H1 (cell line): Measurements from ENCODE around the gene COQ5. TPM values are rescaled to one million over a fixed set of nuclear protein-coding genes. Genes with fewer than 3 reads are reported as not detected.
A peak's percentile ranks its signal among the peaks of the same experiment; 100 is the strongest.

Source experiments
- CBX5 ChIP-seq: fragments of 300-800, 300-1000 bp; sonication (generic); IDR thresholded peaks from 2 replicates; pipeline ENCODE4 v1.7.1; 2016; ENCODE audit warnings: antibody characterized with exemption, low read length, low read depth
- NANOG ChIP-seq: IDR thresholded peaks from 2 replicates; pipeline ENCODE4 v1.6.1; 2011; ENCODE audit warnings: low read length, low read depth, mild to moderate bottlenecking, inconsistent platforms; ENCODE audit not compliant: insufficient read depth, poor library complexity, severe bottlenecking
- RAD21 ChIP-seq, 2 experiments: IDR thresholded peaks in 1 of 2; conservative IDR thresholded peaks in 1 of 2; 2 replicates each; pipeline ENCODE4 v1.6.1; 2011; ENCODE audit warnings: low read depth in 2 of 2, low read length in 2 of 2, improper control_type of control experiment in 1 of 2, inconsistent platforms in 1 of 2, mild to moderate bottlenecking in 1 of 2, moderate library complexity in 1 of 2
- SAP30 ChIP-seq: fragments of 300-600 bp; sonication (generic); IDR thresholded peaks from 2 replicates; pipeline ENCODE4 v1.7.1; 2012; ENCODE audit warnings: low read length, moderate library complexity, mild to moderate bottlenecking, inconsistent platforms; ENCODE audit not compliant: insufficient read depth, insufficient replicate concordance
- SIN3A ChIP-seq, 2 experiments: IDR thresholded peaks in 1 of 2; conservative IDR thresholded peaks in 1 of 2; 2 replicates each; pipeline ENCODE4 v1.6.1; 2011 to 2012; ENCODE audit warnings: low read length in 2 of 2, improper control_type of control experiment in 1 of 2, low read depth in 1 of 2, mild to moderate bottlenecking in 1 of 2
- SP1 ChIP-seq: IDR thresholded peaks from 2 replicates; pipeline ENCODE4 v1.6.1; 2011; ENCODE audit warnings: low read depth, low read length
- polyA plus RNA-seq, 7 experiments: library from polyadenylated mRNA; depleted of rRNA in 3 of 7; stranded (reverse) in 5 of 7; unstranded in 2 of 7; fragments of >200 nt in 5 of 7; fragments of 200-250 nt in 2 of 7; gene quantifications; 1 replicate in 5 of 7; 2 replicates in 1 of 7; 4 replicates in 1 of 7; pipeline versions ENCODE4 v1.2.1 to v1.2.3, GENCODE V29; 2011 to 2013; ENCODE audit warnings: missing spikeins in 2 of 7, mixed read lengths in 2 of 7
- total RNA-seq: library from RNA; stranded (reverse); fragmentation: NEBNext Ultra II Directional; extraction: Animal tissue kit (Norgen Biotek cat#: 25700); gene quantifications from 2 replicates; pipeline ENCODE4 v1.2.1, GENCODE V29; 2021
- TF ChIP-seq, protein P1 (sequence below): fragments of 300-600 bp; sonication (generic); IDR thresholded peaks from 2 replicates; pipeline ENCODE4 v1.7.1; 2012; ENCODE audit warnings: low read length, moderate library complexity, mild to moderate bottlenecking, inconsistent platforms; ENCODE audit not compliant: insufficient replicate concordance

Gene COQ5
- total and polyA plus RNA-seq, 2 of the 8 experiments (the other 6 are each of a cell fraction or from before 2014, with no cell fraction given) = 35.1 to 35.8 TPM

DNA sequence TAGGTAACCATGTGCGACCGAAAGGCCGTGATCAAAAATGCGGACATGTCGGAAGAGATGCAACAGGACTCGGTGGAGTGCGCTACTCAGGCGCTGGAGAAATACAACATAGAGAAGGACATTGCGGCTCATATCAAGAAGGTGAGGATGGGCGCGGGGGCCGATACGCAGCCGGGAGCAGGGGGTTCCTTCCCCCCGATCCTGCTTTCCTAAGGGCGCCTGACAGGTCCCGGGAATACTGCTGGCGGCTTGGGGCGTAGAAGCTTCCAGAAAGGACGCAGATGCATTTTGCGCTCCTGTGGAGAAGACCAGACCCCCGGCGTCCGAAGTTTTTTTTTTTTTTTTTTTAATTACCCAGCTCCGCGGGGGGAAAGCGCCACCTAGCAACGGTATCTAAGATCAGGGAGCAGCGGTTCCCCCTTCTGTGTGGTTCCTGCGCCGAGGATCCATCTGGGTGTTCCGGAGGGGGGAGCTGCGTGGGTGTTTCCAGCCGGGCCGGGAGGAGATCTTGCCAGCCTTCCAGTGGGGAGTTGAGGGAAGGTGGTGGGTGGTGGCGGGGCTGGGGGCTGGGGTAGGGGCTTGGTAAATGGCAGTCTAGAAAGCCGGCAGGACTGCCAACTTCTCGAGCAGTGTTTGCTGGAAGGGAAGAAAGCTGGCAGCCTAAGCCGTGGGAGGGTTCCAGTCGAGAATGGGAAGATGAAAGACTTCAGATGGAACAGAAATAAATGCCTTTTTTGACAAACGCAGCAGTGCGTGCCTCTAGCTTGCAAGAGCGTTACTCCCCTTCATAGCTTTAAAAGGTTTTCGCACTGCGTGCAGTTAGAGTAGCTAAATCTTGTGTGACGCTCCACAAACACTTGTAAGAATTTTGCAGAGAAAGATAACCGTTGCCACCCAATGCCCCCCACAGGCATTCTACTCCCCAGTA lies 32.3 kb downstream of the COQ5 start (continued):
- TF ChIP-seq, protein P1, sequence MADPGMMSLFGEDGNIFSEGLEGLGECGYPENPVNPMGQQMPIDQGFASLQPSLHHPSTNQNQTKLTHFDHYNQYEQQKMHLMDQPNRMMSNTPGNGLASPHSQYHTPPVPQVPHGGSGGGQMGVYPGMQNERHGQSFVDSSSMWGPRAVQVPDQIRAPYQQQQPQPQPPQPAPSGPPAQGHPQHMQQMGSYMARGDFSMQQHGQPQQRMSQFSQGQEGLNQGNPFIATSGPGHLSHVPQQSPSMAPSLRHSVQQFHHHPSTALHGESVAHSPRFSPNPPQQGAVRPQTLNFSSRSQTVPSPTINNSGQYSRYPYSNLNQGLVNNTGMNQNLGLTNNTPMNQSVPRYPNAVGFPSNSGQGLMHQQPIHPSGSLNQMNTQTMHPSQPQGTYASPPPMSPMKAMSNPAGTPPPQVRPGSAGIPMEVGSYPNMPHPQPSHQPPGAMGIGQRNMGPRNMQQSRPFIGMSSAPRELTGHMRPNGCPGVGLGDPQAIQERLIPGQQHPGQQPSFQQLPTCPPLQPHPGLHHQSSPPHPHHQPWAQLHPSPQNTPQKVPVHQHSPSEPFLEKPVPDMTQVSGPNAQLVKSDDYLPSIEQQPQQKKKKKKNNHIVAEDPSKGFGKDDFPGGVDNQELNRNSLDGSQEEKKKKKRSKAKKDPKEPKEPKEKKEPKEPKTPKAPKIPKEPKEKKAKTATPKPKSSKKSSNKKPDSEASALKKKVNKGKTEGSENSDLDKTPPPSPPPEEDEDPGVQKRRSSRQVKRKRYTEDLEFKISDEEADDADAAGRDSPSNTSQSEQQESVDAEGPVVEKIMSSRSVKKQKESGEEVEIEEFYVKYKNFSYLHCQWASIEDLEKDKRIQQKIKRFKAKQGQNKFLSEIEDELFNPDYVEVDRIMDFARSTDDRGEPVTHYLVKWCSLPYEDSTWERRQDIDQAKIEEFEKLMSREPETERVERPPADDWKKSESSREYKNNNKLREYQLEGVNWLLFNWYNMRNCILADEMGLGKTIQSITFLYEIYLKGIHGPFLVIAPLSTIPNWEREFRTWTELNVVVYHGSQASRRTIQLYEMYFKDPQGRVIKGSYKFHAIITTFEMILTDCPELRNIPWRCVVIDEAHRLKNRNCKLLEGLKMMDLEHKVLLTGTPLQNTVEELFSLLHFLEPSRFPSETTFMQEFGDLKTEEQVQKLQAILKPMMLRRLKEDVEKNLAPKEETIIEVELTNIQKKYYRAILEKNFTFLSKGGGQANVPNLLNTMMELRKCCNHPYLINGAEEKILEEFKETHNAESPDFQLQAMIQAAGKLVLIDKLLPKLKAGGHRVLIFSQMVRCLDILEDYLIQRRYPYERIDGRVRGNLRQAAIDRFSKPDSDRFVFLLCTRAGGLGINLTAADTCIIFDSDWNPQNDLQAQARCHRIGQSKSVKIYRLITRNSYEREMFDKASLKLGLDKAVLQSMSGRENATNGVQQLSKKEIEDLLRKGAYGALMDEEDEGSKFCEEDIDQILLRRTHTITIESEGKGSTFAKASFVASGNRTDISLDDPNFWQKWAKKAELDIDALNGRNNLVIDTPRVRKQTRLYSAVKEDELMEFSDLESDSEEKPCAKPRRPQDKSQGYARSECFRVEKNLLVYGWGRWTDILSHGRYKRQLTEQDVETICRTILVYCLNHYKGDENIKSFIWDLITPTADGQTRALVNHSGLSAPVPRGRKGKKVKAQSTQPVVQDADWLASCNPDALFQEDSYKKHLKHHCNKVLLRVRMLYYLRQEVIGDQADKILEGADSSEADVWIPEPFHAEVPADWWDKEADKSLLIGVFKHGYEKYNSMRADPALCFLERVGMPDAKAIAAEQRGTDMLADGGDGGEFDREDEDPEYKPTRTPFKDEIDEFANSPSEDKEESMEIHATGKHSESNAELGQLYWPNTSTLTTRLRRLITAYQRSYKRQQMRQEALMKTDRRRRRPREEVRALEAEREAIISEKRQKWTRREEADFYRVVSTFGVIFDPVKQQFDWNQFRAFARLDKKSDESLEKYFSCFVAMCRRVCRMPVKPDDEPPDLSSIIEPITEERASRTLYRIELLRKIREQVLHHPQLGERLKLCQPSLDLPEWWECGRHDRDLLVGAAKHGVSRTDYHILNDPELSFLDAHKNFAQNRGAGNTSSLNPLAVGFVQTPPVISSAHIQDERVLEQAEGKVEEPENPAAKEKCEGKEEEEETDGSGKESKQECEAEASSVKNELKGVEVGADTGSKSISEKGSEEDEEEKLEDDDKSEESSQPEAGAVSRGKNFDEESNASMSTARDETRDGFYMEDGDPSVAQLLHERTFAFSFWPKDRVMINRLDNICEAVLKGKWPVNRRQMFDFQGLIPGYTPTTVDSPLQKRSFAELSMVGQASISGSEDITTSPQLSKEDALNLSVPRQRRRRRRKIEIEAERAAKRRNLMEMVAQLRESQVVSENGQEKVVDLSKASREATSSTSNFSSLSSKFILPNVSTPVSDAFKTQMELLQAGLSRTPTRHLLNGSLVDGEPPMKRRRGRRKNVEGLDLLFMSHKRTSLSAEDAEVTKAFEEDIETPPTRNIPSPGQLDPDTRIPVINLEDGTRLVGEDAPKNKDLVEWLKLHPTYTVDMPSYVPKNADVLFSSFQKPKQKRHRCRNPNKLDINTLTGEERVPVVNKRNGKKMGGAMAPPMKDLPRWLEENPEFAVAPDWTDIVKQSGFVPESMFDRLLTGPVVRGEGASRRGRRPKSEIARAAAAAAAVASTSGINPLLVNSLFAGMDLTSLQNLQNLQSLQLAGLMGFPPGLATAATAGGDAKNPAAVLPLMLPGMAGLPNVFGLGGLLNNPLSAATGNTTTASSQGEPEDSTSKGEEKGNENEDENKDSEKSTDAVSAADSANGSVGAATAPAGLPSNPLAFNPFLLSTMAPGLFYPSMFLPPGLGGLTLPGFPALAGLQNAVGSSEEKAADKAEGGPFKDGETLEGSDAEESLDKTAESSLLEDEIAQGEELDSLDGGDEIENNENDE = no peak
- no peak for TF ChIP-seq CBX5
- 0 out of 4 replicates have a peak, but pooled peaks of 1 of the 2 experiments have one; percentile 7 for TF ChIP-seq RAD21 (IDR thresholded peaks at IDR 0.05 in 1 of 2, conservative IDR thresholded peaks at IDR 0.05 in 1 of 2; ENCODE audit: low read depth in 2 of 2, low read length in 2 of 2)
- no peak for TF ChIP-seq SP1
- peak; percentile 80 for TF ChIP-seq SAP30
- no peak for TF ChIP-seq NANOG
- peak in 1 of 2 experiments; percentile 81; a peak in 1 of 4 replicates for TF ChIP-seq SIN3A (conservative IDR thresholded peaks at IDR 0.05 in 1 of 2, IDR thresholded peaks at IDR 0.05 in 1 of 2; ENCODE audit: low read depth in 1 of 2, low read length in 2 of 2)
